Measurements from ENCODE around the gene NFKB1. TPM values are rescaled to one million over a fixed set of nuclear protein-coding genes. Genes with fewer than 3 reads are reported as not detected.
A peak's percentile ranks its signal among the peaks of the same experiment; 100 is the strongest.

Gene NFKB1
- total and polyA plus RNA-seq, 2 donors (not counting 1 experiment from before 2014, with no cell fraction given): 20.9 to 32.5 TPM

DNA sequence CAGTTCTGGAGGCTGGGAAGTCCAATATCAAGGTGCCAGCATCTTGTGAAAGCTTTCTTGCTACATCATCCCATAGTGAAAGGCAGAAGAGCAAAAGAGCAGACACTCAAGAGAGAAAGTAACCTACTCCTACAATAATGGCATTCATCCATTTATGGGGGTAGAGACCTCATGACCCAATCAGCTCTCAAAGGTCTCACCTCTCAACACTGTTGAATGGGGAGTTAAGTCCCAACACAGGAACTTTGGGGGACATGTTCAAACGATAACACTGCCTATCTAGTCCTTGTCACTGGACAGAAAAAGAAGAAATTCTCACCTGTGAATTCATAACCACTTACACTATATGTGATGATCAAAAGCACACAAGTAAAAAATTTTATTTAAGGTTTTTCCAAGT, 6.6 kb upstream of the NFKB1 start:
- Histone ChIP-seq H3K27me3 (ENCODE audit: control insufficient read depth, insufficient read depth, low read length) (no peaks in the 10 kb centered on the region), H4K20me1 (ENCODE audit: control insufficient read depth, extremely low read depth, insufficient read depth, low read length) (no peaks in the 10 kb centered on the region), H3K9ac (ENCODE audit: insufficient read depth, low read length) (no peak overlapping the region), H3K79me2 (ENCODE audit: control insufficient read depth, insufficient read depth, low read length) (no peaks in the 10 kb centered on the region), H3K4me1 (ENCODE audit: control insufficient read depth, extremely low read depth, insufficient read depth, low read length) (no peaks in the 10 kb centered on the region), H3K4me3 (replicated peaks in 1 of 4; ENCODE audit: control extremely low read depth in 1 of 4, insufficient read depth in 1 of 4, low read depth in 3 of 4, low read length in 4 of 4) (no peak overlapping the region), H3K9me3 (ENCODE audit: control insufficient read depth, insufficient read depth, low read depth, low read length) (no peaks in the 10 kb centered on the region), H3K27ac (ENCODE audit: insufficient read depth, low read length) (no peak overlapping the region), H3K36me3 (ENCODE audit: control insufficient read depth, insufficient read depth, low read length) (no peaks in the 10 kb centered on the region), H2AFZ (ENCODE audit: low read length) (no peak overlapping the region), H3K4me2 (ENCODE audit: extremely low read depth, insufficient read depth, low read length) (no peak overlapping the region)
- no peak for TF ChIP-seq EZH2 (IDR thresholded peaks at IDR 0.05; ENCODE audit: low read length, missing control alignments)
- TF ChIP-seq, protein P1, sequence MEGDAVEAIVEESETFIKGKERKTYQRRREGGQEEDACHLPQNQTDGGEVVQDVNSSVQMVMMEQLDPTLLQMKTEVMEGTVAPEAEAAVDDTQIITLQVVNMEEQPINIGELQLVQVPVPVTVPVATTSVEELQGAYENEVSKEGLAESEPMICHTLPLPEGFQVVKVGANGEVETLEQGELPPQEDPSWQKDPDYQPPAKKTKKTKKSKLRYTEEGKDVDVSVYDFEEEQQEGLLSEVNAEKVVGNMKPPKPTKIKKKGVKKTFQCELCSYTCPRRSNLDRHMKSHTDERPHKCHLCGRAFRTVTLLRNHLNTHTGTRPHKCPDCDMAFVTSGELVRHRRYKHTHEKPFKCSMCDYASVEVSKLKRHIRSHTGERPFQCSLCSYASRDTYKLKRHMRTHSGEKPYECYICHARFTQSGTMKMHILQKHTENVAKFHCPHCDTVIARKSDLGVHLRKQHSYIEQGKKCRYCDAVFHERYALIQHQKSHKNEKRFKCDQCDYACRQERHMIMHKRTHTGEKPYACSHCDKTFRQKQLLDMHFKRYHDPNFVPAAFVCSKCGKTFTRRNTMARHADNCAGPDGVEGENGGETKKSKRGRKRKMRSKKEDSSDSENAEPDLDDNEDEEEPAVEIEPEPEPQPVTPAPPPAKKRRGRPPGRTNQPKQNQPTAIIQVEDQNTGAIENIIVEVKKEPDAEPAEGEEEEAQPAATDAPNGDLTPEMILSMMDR (conservative IDR thresholded peaks at IDR 0.05 in 1 of 2, IDR thresholded peaks at IDR 0.05 in 1 of 2; ENCODE audit: low read depth in 1 of 2, low read length in 2 of 2): no peak
- DNase-seq (ENCODE audit: low read depth in 2 of 2): no peak

DNA sequence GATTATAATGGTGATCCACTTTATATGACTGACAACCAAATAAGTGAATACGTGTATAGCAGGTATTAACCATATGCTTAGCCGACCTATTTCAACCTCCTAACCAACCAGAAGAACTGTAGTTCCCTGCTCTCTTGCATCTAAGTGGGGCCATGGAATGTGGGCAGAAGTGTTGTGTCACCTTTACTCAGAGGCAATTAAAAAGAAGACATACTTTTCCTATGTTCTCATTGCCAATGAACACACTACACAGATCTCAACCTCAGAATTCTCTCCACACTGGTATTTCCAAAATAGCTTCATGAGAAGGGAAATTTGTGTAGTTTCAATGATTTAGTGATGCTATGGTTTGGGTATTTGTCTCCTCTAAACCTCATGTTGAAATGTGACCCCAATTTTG, 3.2 kb upstream of the NFKB1 start:
- DNase-seq (ENCODE audit: low read depth in 2 of 2): no peak

DNA sequence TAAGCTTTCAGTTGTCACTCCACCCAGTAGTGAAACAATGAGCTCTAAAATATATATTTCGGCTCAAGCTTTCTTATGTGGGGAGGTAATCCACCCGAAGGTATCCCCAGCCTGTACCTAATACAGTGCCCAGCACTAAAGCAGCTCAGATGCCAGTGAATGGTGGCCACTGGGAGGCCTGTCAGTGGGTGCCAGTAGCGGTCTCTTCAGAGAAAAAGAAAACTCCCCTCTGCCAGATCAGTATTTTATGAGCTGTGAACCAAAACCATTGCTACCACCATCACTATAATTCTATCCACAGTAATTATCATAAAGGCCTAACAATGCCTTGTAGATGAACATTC, 835 bp upstream of the NFKB1 start:
- H2AFZ ChIP-seq (ENCODE audit: low read length): peak overlapping the region; percentile 78
- peak overlapping the region; percentile 52 to 82 (median 70) for H3K4me3 ChIP-seq (replicated peaks in 1 of 4; ENCODE audit: control extremely low read depth in 1 of 4, insufficient read depth in 1 of 4, low read depth in 3 of 4, low read length in 4 of 4)
- TF ChIP-seq EZH2 (IDR thresholded peaks at IDR 0.05; ENCODE audit: low read length, missing control alignments): no peak
- TF ChIP-seq, protein P1 (conservative IDR thresholded peaks at IDR 0.05 in 1 of 2, IDR thresholded peaks at IDR 0.05 in 1 of 2; ENCODE audit: low read depth in 1 of 2, low read length in 2 of 2): peak in 1 of 2 donors; percentile 22
- no peaks in the 10 kb centered on the region for H3K27me3 ChIP-seq (ENCODE audit: control insufficient read depth, insufficient read depth, low read length)
- H4K20me1 ChIP-seq (ENCODE audit: control insufficient read depth, extremely low read depth, insufficient read depth, low read length): no peaks in the 10 kb centered on the region
- no peaks in the 10 kb centered on the region for H3K36me3 ChIP-seq (ENCODE audit: control insufficient read depth, insufficient read depth, low read length)
- peak overlapping the region; percentile 96 for H3K4me2 ChIP-seq (ENCODE audit: extremely low read depth, insufficient read depth, low read length)
- no peaks in the 10 kb centered on the region for H3K9me3 ChIP-seq (ENCODE audit: control insufficient read depth, insufficient read depth, low read depth, low read length)
- peak in 1 of 2 donors; percentile 8 for DNase-seq (ENCODE audit: low read depth in 2 of 2)
- H3K9ac ChIP-seq (ENCODE audit: insufficient read depth, low read length): peak overlapping the region; percentile 89
- H3K79me2 ChIP-seq (ENCODE audit: control insufficient read depth, insufficient read depth, low read length): peaks cover 22% of the 10 kb centered on the region
- H3K27ac ChIP-seq (ENCODE audit: insufficient read depth, low read length): peak overlapping the region; percentile 86
- peaks cover 4% of the 10 kb centered on the region for H3K4me1 ChIP-seq (ENCODE audit: control insufficient read depth, extremely low read depth, insufficient read depth, low read length)

More for the DNA sequence above, 3.2 kb upstream of the NFKB1 start:
- Histone ChIP-seq H2AFZ (ENCODE audit: low read length) (no peak overlapping the region), H3K36me3 (ENCODE audit: control insufficient read depth, insufficient read depth, low read length) (no peaks in the 10 kb centered on the region), H4K20me1 (ENCODE audit: control insufficient read depth, extremely low read depth, insufficient read depth, low read length) (no peaks in the 10 kb centered on the region), H3K79me2 (ENCODE audit: control insufficient read depth, insufficient read depth, low read length) (peaks cover 5% of the 10 kb centered on the region), H3K27me3 (ENCODE audit: control insufficient read depth, insufficient read depth, low read length) (no peaks in the 10 kb centered on the region), H3K4me2 (ENCODE audit: extremely low read depth, insufficient read depth, low read length) (no peak overlapping the region), H3K9ac (ENCODE audit: insufficient read depth, low read length) (no peak overlapping the region), H3K4me1 (ENCODE audit: control insufficient read depth, extremely low read depth, insufficient read depth, low read length) (peaks cover 4% of the 10 kb centered on the region), H3K9me3 (ENCODE audit: control insufficient read depth, insufficient read depth, low read depth, low read length) (no peaks in the 10 kb centered on the region), H3K27ac (ENCODE audit: insufficient read depth, low read length) (no peak overlapping the region), H3K4me3 (replicated peaks in 1 of 4; ENCODE audit: control extremely low read depth in 1 of 4, insufficient read depth in 1 of 4, low read depth in 3 of 4, low read length in 4 of 4) (no peak overlapping the region)
- no peak for TF ChIP-seq EZH2 (IDR thresholded peaks at IDR 0.05; ENCODE audit: low read length, missing control alignments)
- TF ChIP-seq, protein P1 (conservative IDR thresholded peaks at IDR 0.05 in 1 of 2, IDR thresholded peaks at IDR 0.05 in 1 of 2; ENCODE audit: low read depth in 1 of 2, low read length in 2 of 2): no peak
